GM06990 (cell line): Measurements from ENCODE around the gene PKDREJ.

Experiments used
- DNase-seq: peaks from one replicate; pipeline ENCODE4 v3.0.0-alpha.2; 2011; ENCODE audit not compliant: insufficient read length; ENCODE audit errors: extremely low read depth
- H3K27me3 ChIP-seq: replicated peaks from 2 replicates; pipeline ENCODE4 v1.6.0; 2011; ENCODE audit warnings: low read length; ENCODE audit not compliant: control insufficient read depth, insufficient read depth
- H3K36me3 ChIP-seq: 2 replicates; pipeline ENCODE4 v1.5.1; 2011; ENCODE audit warnings: low read length; ENCODE audit not compliant: control insufficient read depth, insufficient read depth
- H3K4me3 ChIP-seq: replicated peaks from 2 replicates; pipeline ENCODE4 v1.5.1; 2011; ENCODE audit warnings: low read depth, mild to moderate bottlenecking, control low read depth, low read length
- TF ChIP-seq, protein P1 (sequence below): IDR thresholded peaks from 2 replicates; pipeline ENCODE4 v1.5.1; 2011; ENCODE audit warnings: low read length, control low read depth, mild to moderate bottlenecking, inconsistent platforms; ENCODE audit not compliant: insufficient read depth, poor library complexity, severe bottlenecking

Gene PKDREJ

DNA sequence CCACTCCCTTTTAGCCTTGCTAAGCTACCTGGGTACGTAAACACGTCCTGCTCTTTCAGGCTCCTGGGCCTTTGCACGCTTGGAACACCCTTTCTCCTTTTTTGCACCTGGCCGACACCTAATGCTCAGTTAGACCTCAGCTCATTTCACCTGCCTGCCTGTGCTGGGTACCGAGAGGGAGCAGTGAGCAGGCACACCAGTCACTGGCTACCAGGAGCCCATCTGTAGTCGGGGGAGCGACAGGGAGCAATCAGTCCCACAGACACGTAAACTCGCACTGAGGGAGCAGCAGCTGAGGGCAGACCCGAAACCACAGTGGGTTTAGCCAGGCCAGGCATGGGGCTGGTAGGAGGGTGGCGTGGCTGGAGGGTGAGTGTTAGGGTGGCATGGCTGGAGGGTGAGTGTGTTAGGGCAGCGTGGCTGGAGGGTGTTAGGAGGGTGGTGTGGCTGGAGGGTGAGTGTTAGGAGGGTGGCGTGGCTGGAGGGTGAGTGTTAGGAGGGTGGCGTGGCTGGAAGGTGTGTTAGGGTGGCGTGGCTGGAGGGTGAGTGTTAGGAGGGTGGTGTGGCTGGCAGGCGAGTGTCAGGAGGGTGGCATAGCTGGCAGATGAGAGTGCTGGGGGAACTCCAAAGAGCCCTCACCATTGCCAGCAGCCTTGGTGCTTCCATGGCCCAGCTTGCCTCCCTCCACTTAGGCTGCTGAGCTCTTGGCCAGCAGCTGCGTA is 27.1 kb upstream of the PKDREJ start:
- no peak for DNase-seq

DNA sequence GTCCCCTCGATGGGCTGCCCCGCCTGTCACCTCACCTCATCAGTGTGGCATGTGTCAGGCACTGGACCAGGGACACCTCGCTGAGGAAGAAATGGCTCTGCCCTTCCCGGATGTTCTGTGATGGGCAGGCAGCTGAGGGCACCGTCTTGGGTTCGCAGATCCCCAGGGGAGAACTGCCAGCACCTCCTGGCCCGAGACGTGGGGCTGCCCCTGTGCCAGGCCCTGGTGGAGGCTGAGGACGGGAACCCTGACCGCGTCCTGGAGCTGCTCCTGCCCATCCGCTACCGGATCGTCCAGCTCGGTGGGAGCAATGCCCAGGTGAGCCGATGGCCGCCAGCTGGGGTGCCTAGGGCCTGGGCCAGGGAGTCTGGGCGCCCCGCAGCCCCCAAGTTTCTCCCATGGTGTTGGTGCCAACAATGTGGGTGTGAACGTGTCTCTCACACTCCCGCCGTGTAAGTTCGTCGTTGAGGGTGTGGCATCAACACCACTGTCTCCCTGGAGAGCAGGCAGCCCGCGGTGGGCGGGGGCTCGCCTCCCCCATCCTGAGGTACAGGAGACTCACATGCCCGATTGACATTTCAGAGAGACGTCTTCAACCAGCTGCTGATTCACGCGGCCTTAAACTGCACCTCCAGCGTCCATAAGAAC is 26.2 kb upstream of the PKDREJ start:
- Histone ChIP-seq H3K27me3 (no peaks in the 10 kb centered on the region), H3K36me3 (peaks cover 18% of the 10 kb centered on the region), H3K4me3 (no peak overlapping the region)
- TF ChIP-seq, protein P1, sequence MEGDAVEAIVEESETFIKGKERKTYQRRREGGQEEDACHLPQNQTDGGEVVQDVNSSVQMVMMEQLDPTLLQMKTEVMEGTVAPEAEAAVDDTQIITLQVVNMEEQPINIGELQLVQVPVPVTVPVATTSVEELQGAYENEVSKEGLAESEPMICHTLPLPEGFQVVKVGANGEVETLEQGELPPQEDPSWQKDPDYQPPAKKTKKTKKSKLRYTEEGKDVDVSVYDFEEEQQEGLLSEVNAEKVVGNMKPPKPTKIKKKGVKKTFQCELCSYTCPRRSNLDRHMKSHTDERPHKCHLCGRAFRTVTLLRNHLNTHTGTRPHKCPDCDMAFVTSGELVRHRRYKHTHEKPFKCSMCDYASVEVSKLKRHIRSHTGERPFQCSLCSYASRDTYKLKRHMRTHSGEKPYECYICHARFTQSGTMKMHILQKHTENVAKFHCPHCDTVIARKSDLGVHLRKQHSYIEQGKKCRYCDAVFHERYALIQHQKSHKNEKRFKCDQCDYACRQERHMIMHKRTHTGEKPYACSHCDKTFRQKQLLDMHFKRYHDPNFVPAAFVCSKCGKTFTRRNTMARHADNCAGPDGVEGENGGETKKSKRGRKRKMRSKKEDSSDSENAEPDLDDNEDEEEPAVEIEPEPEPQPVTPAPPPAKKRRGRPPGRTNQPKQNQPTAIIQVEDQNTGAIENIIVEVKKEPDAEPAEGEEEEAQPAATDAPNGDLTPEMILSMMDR, result no peak
- DNase-seq, result no peak

More for the DNA sequence above, 27.1 kb upstream of the PKDREJ start:
- H3K36me3 ChIP-seq, result peaks cover 14% of the 10 kb centered on the region
- TF ChIP-seq, protein P1, result no peak
- no peaks in the 10 kb centered on the region for H3K27me3 ChIP-seq
- H3K4me3 ChIP-seq, result no peak overlapping the region

DNA sequence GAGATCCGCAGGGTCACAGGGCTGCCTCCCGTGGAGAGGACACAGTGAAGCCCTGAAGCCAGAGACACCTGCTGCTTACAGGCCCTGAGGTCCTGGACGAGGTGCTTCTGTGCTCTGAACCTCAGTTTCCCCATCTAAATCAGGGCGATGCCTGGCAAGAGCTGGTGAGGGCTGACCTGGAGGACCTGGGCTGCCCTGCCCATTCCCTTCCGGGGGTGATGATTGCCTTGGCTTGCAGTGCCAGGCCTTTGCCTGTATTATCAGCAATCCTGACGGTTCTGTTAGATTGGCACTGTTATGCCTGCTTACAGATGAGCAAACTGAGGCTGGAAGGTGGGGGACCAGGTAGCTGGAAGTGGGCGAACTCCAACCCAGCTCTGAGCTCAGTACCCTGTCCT is 25.7 kb upstream of the PKDREJ start:
- DNase-seq, result no peak
- H3K4me3 ChIP-seq, result peak overlapping the region; percentile 91
- H3K27me3 ChIP-seq, result no peaks in the 10 kb centered on the region
- TF ChIP-seq, protein P1, result no peak
- peaks cover 21% of the 10 kb centered on the region for H3K36me3 ChIP-seq

DNA sequence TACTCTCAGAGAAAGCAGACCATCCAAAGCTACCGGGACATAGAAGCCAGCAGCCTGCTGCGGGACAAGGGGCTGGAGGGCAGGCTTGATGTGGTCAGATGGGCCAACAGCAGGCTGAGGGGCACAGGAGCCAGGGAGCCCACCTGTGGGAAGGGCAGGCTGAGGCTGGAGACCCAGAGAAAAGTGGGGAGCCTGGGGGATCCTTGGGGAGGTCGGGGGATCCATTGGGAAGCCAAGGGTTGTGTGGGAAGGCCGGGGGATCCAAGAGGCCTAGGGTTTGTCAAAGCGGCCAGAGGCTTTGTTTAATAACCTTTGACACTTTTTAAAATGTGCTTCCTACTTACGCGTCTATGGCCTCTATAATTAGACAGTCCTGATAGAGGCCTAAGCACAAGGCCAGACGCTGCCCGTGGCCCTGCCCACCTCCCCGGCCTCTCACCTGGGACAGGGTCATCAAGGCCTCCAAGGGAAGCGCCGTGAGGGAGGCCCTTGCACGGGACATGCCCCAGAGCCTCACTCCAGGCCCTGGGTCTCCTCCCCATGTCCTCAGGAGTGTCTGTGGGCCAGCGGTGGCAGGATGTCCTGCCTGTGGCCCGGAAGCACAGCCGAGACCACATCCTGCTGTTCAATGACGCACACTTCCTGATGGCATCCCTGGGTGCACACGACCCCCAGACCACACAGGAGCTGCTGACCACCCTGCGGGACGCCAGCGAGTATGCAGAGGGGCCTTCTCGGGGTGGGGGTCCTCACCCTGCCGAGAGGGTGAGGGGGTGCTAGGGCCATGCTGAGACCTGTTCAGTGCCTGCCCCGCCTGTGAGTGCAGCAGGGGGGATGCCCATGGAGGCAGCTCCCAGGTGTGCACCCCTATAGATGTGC is 25.0 kb upstream of the PKDREJ start:
- peak; percentile 80 for DNase-seq
- H3K4me3 ChIP-seq, result peak overlapping the region; percentile 91
- peaks cover 21% of the 10 kb centered on the region for H3K36me3 ChIP-seq
- TF ChIP-seq, protein P1, result no peak
- no peaks in the 10 kb centered on the region for H3K27me3 ChIP-seq

DNA sequence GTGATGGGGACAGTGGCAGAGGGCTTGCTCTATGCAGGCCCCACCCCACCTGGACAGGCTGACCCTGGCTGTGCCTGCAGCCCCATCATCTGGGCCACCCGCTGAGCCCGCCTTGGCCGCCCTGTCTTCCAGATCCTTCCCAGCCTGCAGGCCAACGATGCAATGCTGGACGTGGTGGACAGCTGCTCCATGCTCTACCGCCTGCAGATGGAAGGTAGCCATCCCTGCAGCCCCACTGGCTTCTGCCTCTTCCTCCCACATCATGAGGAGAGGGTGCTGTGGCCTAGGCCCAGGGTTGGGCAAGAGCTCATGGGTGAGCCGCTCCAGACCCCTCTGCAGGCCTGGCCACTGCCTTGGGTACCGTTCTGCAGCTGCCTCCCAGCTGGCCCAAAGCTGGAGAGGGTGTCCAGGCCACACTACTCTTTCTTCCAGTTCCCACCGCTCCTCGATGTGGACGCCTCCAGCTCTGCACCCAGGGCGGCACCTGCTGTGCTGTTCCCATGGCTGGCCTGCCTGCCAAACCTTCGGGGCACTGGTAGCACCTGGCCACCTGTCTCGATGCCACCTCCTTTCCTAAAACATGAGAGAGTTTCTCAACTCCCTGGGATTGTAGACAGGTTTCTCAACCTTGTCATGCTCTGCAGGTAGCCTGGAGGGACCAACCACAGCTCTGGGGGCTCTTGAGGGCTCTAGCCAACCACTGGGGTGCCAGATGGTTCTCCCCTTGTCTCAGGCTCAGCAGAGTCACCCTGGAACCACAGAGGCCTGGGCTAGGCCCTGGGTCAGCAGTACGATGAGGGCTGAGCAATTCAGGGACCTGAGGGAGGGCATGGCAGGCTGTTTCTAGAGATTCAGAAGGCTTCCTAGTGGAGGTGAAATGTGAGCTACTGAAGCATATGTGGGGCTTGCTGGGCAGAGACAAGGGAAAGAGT is 24.1 kb upstream of the PKDREJ start:
- Histone ChIP-seq H3K27me3 (no peaks in the 10 kb centered on the region), H3K36me3 (peaks cover 20% of the 10 kb centered on the region), H3K4me3 (peak overlapping the region; percentile 91)
- no peak for DNase-seq
- TF ChIP-seq, protein P1, result no peak
